Liver (tissue), 3 donors: Measurements from ENCODE around the gene FTCD.

Experiments used
- CTCF ChIP-seq: fragments of 150-350 bp; IDR thresholded peaks from 2 replicates; pipeline ENCODE4 v1.5.1; 2017; ENCODE audit warnings: improper control_type of control experiment, low read depth, low read length; ENCODE audit not compliant: missing input control
- GABPA ChIP-seq, 2 donors: IDR thresholded peaks in 1 of 2; conservative IDR thresholded peaks in 1 of 2; 2 replicates each; pipeline ENCODE4 v1.6.1; 2016; ENCODE audit warnings: antibody characterized with exemption in 2 of 2, mild to moderate bottlenecking in 1 of 2, moderate library complexity in 1 of 2
- HNF4A ChIP-seq, 2 donors: conservative IDR thresholded peaks; 2 replicates each; pipeline ENCODE4 v1.6.1; 2016; ENCODE audit warnings: antibody characterized with exemption in 2 of 2, mild to moderate bottlenecking in 2 of 2
- MAX ChIP-seq: IDR thresholded peaks from 2 replicates; pipeline ENCODE4 v1.6.1; 2016; ENCODE audit warnings: antibody characterized with exemption
- RAD21 ChIP-seq, 2 donors: IDR thresholded peaks; 2 replicates each; pipeline ENCODE4 v1.6.1; 2016; ENCODE audit warnings: antibody characterized with exemption in 2 of 2, mild to moderate bottlenecking in 2 of 2
- REST ChIP-seq: IDR thresholded peaks from 2 replicates; pipeline ENCODE4 v1.6.1; 2016; ENCODE audit warnings: antibody characterized with exemption, mild to moderate bottlenecking
- TAF1 ChIP-seq: conservative IDR thresholded peaks from 2 replicates; pipeline ENCODE4 v1.6.1; 2016; ENCODE audit warnings: antibody characterized with exemption, mild to moderate bottlenecking
- donor health status: healthy.
- donor health status: healthy.

- TF ChIP-seq CTCF (no peak), RAD21 (IDR thresholded peaks at IDR 0.05) (no peak), MAX (no peak), TAF1 (no peak), REST (no peak), GABPA (IDR thresholded peaks at IDR 0.05 in 1 of 2, conservative IDR thresholded peaks at IDR 0.05 in 1 of 2) (no peak), HNF4A (conservative IDR thresholded peaks at IDR 0.05) (no peak)
These were observed 8.0 kb upstream of the FTCD start for GRCh38 chr21:46163380-46163779.
